Measurements from ENCODE around the gene CAPZA1. TPM values are rescaled to one million over a fixed set of nuclear protein-coding genes. Genes with fewer than 3 reads are reported as not detected.
A peak's percentile ranks its signal among the peaks of the same experiment; 100 is the strongest.

CAPZA1 gene
- total RNA-seq, 1 experiment from 2014 or later = 108 TPM

DNA sequence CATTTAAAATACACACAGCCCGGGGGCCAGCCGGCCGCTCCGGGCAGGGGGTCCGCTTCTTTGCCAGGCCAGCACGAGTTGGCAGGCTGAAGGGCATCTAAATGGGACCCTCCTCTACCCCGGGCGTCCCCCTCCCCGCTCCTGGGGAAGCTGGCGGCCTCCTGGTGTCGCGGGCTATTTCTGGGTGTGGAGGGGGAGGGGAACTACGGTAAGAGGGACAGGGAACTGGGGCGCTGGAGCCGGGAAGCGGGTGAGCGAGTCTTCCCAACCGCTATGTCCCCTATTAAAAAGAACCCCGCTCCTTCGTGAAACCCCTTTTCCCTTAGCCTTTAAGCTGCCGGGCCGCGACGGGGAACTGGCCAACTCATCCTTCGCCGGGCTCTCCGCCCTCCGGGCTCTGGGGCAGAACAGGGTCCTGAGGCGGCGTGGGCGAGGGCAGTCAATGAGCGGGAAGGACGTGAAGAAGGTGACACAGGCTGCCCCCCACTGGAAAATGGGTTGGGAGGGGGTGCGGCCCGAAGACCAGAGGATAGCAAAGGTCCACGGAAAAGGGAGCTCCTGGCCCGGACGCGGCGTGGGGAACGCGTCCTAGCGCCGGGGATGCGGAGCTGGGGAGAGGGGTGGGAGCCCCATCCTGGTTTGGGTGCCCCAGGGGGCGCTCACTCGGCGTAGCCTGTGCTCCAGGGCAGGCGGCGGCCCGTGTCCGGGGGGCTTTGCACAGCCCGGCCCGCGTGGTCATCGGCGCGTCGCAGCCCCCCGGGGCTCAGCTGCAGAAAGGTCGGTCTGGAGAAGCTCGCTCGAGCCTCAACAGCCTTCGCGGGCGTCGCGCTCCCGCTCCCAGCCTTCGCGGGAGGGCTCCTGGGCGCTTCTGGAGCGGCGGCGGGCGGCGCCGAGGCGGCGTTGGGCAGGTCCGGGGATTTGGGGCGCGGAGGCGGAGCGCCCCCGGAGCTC, 95.0 kb downstream of the CAPZA1 start:
- no peak overlapping the region for H2BK120ac ChIP-seq (ENCODE audit: low read depth, low read length, poor library complexity, severe bottlenecking)
- DNase-seq = peak; percentile 47
- Mint-ChIP-seq H3K4me1 (peaks cover 49 to 55% of the 10 kb centered on the region in 2 experiments), H3K4me3 (peak overlapping the region; percentile 75 to 95), H3K9me3 (peaks cover 0 to 3% of the 10 kb centered on the region in 2 experiments; a peak in 2 of 5 replicates), H3K36me3 (ENCODE audit: insufficient read depth in 1 of 3, low read depth in 3 of 3) (peaks cover 9 to 18% (median 12%) of the 10 kb centered on the region in 3 experiments), H3K27ac (no peak overlapping the region), H3K27me3 (ENCODE audit: low read depth) (peaks cover 52% of the 10 kb centered on the region)
- H3K79me2 ChIP-seq (ENCODE audit: insufficient read depth, low read length) = no peaks in the 10 kb centered on the region; the same call in 1 of the 2 replicates
- H3K9ac ChIP-seq (ENCODE audit: extremely low read depth, insufficient read length, low read length) = no peak overlapping the region
- no peak overlapping the region for H3K18ac ChIP-seq (ENCODE audit: insufficient read length, low read depth, low read length)
- H4K5ac ChIP-seq (ENCODE audit: insufficient read length, low read depth, low read length) = no peak overlapping the region
- H2BK15ac ChIP-seq (ENCODE audit: low read depth, low read length) = no peak overlapping the region
- H2AK5ac ChIP-seq (ENCODE audit: insufficient read length, low read length) = no peak overlapping the region
- H3K9me3 ChIP-seq (ENCODE audit: control insufficient read depth, low read depth, low read length) = no peaks in the 10 kb centered on the region
- peaks cover 3% of the 10 kb centered on the region; the same call in 1 of the 2 replicates for H3K4me1 ChIP-seq (ENCODE audit: insufficient read depth, low read length)
- no peak overlapping the region for H3K23ac ChIP-seq (ENCODE audit: insufficient read length, low read depth, low read length)
- H3K14ac ChIP-seq (ENCODE audit: insufficient read depth, low read length) = no peak overlapping the region
- no peak overlapping the region for H3T11ph ChIP-seq (ENCODE audit: low read length)
- H4K8ac ChIP-seq (replicated peaks; ENCODE audit: insufficient read length, low read depth, low read length) = no peak overlapping the region
- H2BK20ac ChIP-seq (ENCODE audit: low read depth, low read length, poor library complexity, severe bottlenecking) = no peak overlapping the region
- H4K20me1 ChIP-seq (ENCODE audit: control insufficient read depth, insufficient read depth, insufficient read length) = no peaks in the 10 kb centered on the region
- no peak overlapping the region for H3K27ac ChIP-seq (ENCODE audit: insufficient read length, low read depth, low read length)
- H3K79me1 ChIP-seq (ENCODE audit: insufficient read depth, low read depth, low read length, poor library complexity, severe bottlenecking) = no peaks in the 10 kb centered on the region
- H2BK12ac ChIP-seq (ENCODE audit: insufficient read length, low read depth, low read length) = no peak overlapping the region
- no peak overlapping the region for H3K56ac ChIP-seq (ENCODE audit: insufficient read length, low read depth, low read length)
- no peak overlapping the region for H2AFZ ChIP-seq (ENCODE audit: low read length)
- peak overlapping the region; percentile 57 for H3K4me2 ChIP-seq (ENCODE audit: insufficient read depth, insufficient read length, low read length)
- no CpG with 5 or more reads among the region's 86 CpGs for WGBS (ENCODE audit: extremely low coverage, insufficient read length, low lambda C conversion rate)
- no peak overlapping the region for H4K91ac ChIP-seq (ENCODE audit: insufficient read length, low read depth, low read length)
- no peak overlapping the region for H3K4ac ChIP-seq (ENCODE audit: low read depth, low read length)
- H3K23me2 ChIP-seq (ENCODE audit: insufficient read length, low read depth, low read length, poor library complexity, severe bottlenecking) = peaks cover 19% of the 10 kb centered on the region
- H2BK5ac ChIP-seq (ENCODE audit: insufficient read length, low read length) = no peak overlapping the region
- H3K27me3 ChIP-seq (ENCODE audit: insufficient read depth, low read length) = no peaks in the 10 kb centered on the region; the same call in 1 of the 2 replicates
- TF ChIP-seq, protein P1, sequence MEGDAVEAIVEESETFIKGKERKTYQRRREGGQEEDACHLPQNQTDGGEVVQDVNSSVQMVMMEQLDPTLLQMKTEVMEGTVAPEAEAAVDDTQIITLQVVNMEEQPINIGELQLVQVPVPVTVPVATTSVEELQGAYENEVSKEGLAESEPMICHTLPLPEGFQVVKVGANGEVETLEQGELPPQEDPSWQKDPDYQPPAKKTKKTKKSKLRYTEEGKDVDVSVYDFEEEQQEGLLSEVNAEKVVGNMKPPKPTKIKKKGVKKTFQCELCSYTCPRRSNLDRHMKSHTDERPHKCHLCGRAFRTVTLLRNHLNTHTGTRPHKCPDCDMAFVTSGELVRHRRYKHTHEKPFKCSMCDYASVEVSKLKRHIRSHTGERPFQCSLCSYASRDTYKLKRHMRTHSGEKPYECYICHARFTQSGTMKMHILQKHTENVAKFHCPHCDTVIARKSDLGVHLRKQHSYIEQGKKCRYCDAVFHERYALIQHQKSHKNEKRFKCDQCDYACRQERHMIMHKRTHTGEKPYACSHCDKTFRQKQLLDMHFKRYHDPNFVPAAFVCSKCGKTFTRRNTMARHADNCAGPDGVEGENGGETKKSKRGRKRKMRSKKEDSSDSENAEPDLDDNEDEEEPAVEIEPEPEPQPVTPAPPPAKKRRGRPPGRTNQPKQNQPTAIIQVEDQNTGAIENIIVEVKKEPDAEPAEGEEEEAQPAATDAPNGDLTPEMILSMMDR (conservative IDR thresholded peaks at IDR 0.05) = no peak; the same call in 2 of the 3 replicates

All from H9 (cell line).